ENCODE measurements around the gene SYT1.

Gene SYT1

DNA sequence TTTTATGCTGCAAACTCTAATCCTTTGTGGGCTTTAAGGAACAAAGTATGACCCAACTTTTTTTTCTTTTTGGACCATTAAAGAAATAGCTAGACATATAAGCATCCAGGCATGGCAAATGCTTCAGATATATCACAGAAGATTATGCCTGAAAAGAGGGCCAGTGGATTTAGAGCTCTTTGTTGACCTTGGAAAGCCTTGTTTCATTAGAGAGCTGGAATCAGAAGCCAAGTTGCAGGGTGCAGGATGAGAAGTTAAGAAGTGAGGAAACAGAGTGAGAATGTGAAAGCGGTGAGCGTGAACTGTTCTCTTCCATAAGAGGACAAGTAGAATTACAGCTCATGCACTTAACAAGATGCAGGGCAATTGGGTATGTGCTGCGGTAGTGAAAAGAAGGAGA lies 373.7 kb downstream of the SYT1 start:
- H3K4me3 ChIP-seq (ENCODE audit: low read depth, low read length) = no peak overlapping the region
- no peak for TF ChIP-seq CTCF (IDR thresholded peaks at IDR 0.05; ENCODE audit: borderline replicate concordance, insufficient read depth, low read depth, low read length)

GRCh38 chr12:79247494-79247893 lies 382.9 kb downstream of the SYT1 start:
- H3K4me3 ChIP-seq (ENCODE audit: low read depth, low read length) = no peak overlapping the region
- TF ChIP-seq CTCF (IDR thresholded peaks at IDR 0.05; ENCODE audit: borderline replicate concordance, insufficient read depth, low read depth, low read length) = no peak

GRCh38 chr12:79250186-79250585 lies 385.6 kb downstream of the SYT1 start:
- no peak for TF ChIP-seq CTCF (IDR thresholded peaks at IDR 0.05; ENCODE audit: borderline replicate concordance, insufficient read depth, low read depth, low read length)
- no peak overlapping the region for H3K4me3 ChIP-seq (ENCODE audit: low read depth, low read length)

DNA sequence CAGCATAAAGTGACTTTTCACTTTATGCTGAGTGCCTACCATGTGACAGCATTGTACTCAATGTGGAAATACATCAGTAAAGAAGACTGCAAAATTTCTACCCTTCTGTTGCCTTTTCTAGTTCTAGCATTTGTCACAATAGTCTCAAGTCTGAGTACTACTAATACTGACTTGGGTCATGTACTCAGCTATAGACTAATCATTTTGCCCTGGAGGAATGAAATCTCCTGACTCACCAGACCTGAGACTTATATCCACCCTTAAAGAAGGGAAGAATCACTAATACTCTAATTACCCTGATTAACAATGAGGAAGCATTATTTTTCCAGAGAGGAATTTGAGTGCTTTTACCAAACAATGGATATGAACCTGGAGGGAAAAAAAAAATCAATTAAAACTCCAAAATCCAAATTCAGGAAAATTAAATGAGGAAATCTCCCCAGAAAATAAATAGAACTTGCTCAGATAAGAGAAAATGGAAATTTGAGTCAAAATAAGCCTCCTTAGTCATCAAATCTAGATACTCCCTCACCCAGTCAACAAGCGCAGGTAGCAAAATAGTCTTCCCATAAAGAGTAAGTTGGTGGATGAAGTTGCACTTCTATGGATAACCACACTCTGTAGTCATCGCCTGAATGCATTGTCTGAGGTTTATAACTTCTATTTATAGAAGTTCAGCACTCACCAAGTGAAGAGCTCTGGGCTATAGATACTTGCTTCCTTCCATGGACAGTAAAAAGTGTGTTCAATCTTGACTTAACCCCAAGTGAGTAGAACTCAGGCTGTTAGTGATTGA lies 386.6 kb downstream of the SYT1 start:
- no peak for TF ChIP-seq CTCF (IDR thresholded peaks at IDR 0.05; ENCODE audit: borderline replicate concordance, insufficient read depth, low read depth, low read length)
- no peak overlapping the region for H3K4me3 ChIP-seq (ENCODE audit: low read depth, low read length)

DNA sequence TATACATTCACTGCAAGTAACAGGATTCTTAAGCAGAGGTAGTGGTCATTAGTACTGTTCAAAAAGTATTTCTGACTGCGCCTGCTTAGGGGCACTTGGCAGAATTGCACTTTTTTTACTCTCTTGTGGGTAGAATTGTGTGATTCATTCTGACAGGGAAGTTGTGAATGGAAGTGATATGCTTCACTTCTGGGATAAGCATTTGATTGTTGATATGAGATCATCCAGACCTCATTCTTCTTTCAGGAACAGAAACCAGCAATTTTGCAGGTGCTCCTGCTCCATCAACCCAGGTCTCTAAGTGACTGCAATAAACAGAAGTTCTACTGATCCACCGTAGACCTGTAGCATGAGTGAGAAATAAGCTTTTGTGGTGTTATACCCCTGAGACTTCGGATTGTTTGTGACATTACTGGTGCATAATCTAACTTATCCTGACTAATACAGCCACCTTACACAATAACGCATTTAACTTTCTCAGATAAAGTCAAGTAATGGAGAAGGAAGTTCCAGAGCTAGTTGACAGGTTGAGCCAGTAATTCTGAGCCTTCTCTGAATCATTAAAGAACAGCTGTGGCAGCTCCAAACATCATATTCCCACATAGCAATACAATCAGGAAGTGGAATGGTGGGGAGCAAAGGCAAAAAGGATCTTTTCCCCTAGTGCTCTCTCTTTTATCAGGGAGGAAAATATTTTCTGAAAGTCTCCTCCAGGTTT lies 387.9 kb downstream of the SYT1 start:
- TF ChIP-seq CTCF (IDR thresholded peaks at IDR 0.05; ENCODE audit: borderline replicate concordance, insufficient read depth, low read depth, low read length) = no peak
- no peak overlapping the region for H3K4me3 ChIP-seq (ENCODE audit: low read depth, low read length)

DNA sequence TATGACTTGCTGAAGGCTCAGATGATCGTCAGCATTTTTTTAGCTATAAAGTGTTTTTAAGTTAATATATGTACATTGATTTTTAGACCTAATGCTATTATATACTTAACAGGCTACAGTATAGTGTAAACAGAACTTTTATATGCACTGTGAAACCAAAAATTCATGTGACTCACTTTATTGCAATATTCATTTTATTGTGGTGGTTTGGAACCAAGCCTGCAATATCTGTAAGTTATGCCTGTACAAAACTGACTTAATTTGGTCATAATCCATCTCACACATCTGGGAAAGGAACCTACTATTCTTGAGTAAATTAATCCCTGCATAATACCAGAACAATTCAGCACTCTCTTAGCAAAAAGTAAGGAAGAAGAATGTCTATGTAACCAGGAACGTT lies 390.7 kb downstream of the SYT1 start:
- H3K4me3 ChIP-seq (ENCODE audit: low read depth, low read length) = no peak overlapping the region
- no peak for TF ChIP-seq CTCF (IDR thresholded peaks at IDR 0.05; ENCODE audit: borderline replicate concordance, insufficient read depth, low read depth, low read length)

GRCh38 chr12:79260923-79261322 lies 396.3 kb downstream of the SYT1 start:
- H3K4me3 ChIP-seq (ENCODE audit: low read depth, low read length) = no peak overlapping the region
- TF ChIP-seq CTCF (IDR thresholded peaks at IDR 0.05; ENCODE audit: borderline replicate concordance, insufficient read depth, low read depth, low read length) = no peak
